DLD1 (cell line): Measurements from ENCODE around the gene ADGRG7.
"Not testable (repeated sequence)": the region's sequence is repeated elsewhere in the genome, so short reads cannot be mapped to it uniquely, and the experiment has no call there.

Source experiments
- in situ Hi-C: cut with HindIII; loops from 2 replicates; pipeline ENCODE4 v1.10.0; 2017; ENCODE audit warnings: low sequenced_read_pairs

Gene ADGRG7

GRCh38 chr3:100609305-100609704 lies at the start of gene ADGRG7:
ADGRG7 (plus strand) TSS chr3:100609601; CDS start chr3:100609857, 256 bp downstream.
- in situ Hi-C loops, result no loop called here

- in situ Hi-C loops, result no loop called here
These were observed 49.0 kb upstream of the ADGRG7 start for GRCh38 chr3:100560426-100560825.

GRCh38 chr3:100561459-100562158 lies 47.8 kb upstream of the ADGRG7 start:
- in situ Hi-C loops, result no loop called here

- in situ Hi-C loops, result no loop called here
These were observed 47.1 kb upstream of the ADGRG7 start for GRCh38 chr3:100562224-100562857.

- in situ Hi-C loops, result no loop called here
These were observed 46.2 kb upstream of the ADGRG7 start for GRCh38 chr3:100563228-100563627.

- in situ Hi-C loops, result no loop called here
These were observed 45.7 kb upstream of the ADGRG7 start for GRCh38 chr3:100563652-100564211.

- in situ Hi-C loops, result no loop called here
These were observed 38.6 kb upstream of the ADGRG7 start for GRCh38 chr3:100570811-100571210.

- in situ Hi-C loops, result no loop called here
These were observed 34.9 kb upstream of the ADGRG7 start for GRCh38 chr3:100574536-100574935.

- in situ Hi-C loops, result no loop called here
These were observed 33.7 kb upstream of the ADGRG7 start for GRCh38 chr3:100575704-100576103.

GRCh38 chr3:100577382-100578008 lies 31.9 kb upstream of the ADGRG7 start:
- in situ Hi-C loops, result no loop called here

GRCh38 chr3:100578646-100579045 lies 30.8 kb upstream of the ADGRG7 start:
- in situ Hi-C loops, result no loop called here

- in situ Hi-C loops, result no loop called here
These were observed 29.3 kb upstream of the ADGRG7 start for GRCh38 chr3:100580147-100580546.

GRCh38 chr3:100581650-100582049 lies 27.8 kb upstream of the ADGRG7 start:
- in situ Hi-C loops, result no loop called here

GRCh38 chr3:100582157-100582556 lies 27.2 kb upstream of the ADGRG7 start:
- in situ Hi-C loops, result not testable (repeated sequence)

GRCh38 chr3:100584101-100584660 lies 25.2 kb upstream of the ADGRG7 start:
- in situ Hi-C loops, result no loop called here

- in situ Hi-C loops, result no loop called here
These were observed 22.6 kb upstream of the ADGRG7 start for GRCh38 chr3:100586832-100587231.

- in situ Hi-C loops, result no loop called here
These were observed 21.1 kb upstream of the ADGRG7 start for GRCh38 chr3:100588251-100588650.

- in situ Hi-C loops, result no loop called here
These were observed 19.1 kb upstream of the ADGRG7 start for GRCh38 chr3:100590114-100590839.

- in situ Hi-C loops, result no loop called here
These were observed 18.6 kb upstream of the ADGRG7 start for GRCh38 chr3:100590840-100591147.

- in situ Hi-C loops, result no loop called here
These were observed 18.0 kb upstream of the ADGRG7 start for GRCh38 chr3:100591411-100591810.
